ENCODE results near the gene ZG16.

GRCh38 chr16:29784157-29784556, 6.1 kb downstream of the ZG16 start:
- no peak for TF ChIP-seq POLR2A (IDR thresholded peaks at IDR 0.05)
- no peak for TF ChIP-seq CTCF (IDR thresholded peaks at IDR 0.05)
